Activated CD8-positive, alpha-beta T cell treated with anti-CD3 and anti-CD28 coated beads for 36 hours (primary cell): ENCODE measurements around the gene GHRH. TPM values are rescaled to one million over a fixed set of nuclear protein-coding genes. Genes with fewer than 3 reads are reported as not detected.

ENCODE experiments used
- ATAC-seq: fragments of 200-7000 bp; cut with Tn5 transposase; one replicate; pipeline ENCODE4 v1.10.0; 2021; ENCODE audit warnings: mild to moderate bottlenecking, moderate library complexity
- CTCF ChIA-PET: fragments of 350-600 bp; sonication (Branson Sonifier 250); formaldehyde crosslinking; loops from one replicate; lab custom pipeline; 2021; ENCODE audit warnings: antibody characterized with exemption; lab: Charles Lee
- POLR2A ChIA-PET: fragments of 350-600 bp; sonication (Branson Sonifier 250); formaldehyde crosslinking; loops from one replicate; lab custom pipeline; 2021; ENCODE audit warnings: antibody characterized with exemption; lab: Charles Lee
- DNase-seq: peaks from one replicate; pipeline ENCODE4 v3.0.0-alpha.2; 2020
- H3K27ac Mint-ChIP-seq: one replicate; pipeline ENCODE4 v1.8.0; 2021; ENCODE audit warnings: mild to moderate bottlenecking, mixed read lengths
- H3K27me3 Mint-ChIP-seq: one replicate; pipeline ENCODE4 v1.8.0; 2021; ENCODE audit warnings: mixed read lengths
- H3K36me3 Mint-ChIP-seq: one replicate; pipeline ENCODE4 v1.8.0; 2021; ENCODE audit warnings: low read depth, mixed read lengths
- H3K4me1 Mint-ChIP-seq: one replicate; pipeline ENCODE4 v1.8.0; 2021; ENCODE audit warnings: low read depth, mixed read lengths
- H3K4me3 Mint-ChIP-seq: one replicate; pipeline ENCODE4 v1.8.0; 2021; ENCODE audit warnings: mild to moderate bottlenecking, moderate library complexity, mixed read lengths
- H3K9me3 Mint-ChIP-seq: one replicate; pipeline ENCODE4 v1.8.0; 2021; ENCODE audit warnings: mixed read lengths
- intact Hi-C: fragments of 100-400 bp; cut with micrococcal nuclease; formaldehyde crosslinking; loops from one replicate; pipeline ENCODE4 v1.10.0; 2022
- total RNA-seq, 2 experiments: library from RNA; stranded (reverse); gene quantifications; one replicate each; pipeline ENCODE4 v1.2.3, GENCODE V29; 2021
- TF ChIP-seq, protein P1 (sequence below): fragments of 200-600 bp; IDR thresholded peaks from one replicate; pipeline ENCODE4 v1.8.0; 2022; ENCODE audit warnings: antibody characterized with exemption, mild to moderate bottlenecking

The GHRH gene
- total RNA-seq, 2 experiments from 2014 or later, result not detected

DNA sequence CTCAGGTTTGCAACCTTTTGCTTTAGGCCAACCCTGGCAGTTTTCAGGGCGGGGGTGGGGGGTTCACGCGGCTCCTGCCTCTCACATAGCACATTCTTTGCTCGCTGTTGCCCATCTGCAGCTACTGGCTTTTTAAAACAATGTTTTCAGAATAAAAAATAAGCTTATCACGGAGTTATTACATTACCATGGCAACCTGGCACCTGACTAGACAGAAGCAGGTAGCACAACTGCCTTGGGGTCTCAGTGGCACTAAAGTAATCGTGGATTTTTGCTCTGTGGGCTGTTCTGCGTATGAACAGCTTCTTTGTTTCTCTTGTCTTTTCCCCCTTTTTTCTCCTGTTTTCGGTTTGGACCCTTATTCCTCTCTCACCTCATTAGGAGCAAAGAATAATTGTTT, 18.8 kb upstream of the GHRH start:
- no peak overlapping the region for H3K27ac Mint-ChIP-seq
- no peak for ATAC-seq
- ChIA-PET POLR2A (interaction anchor here (1.2 kb wide), 1 partner anchor 10 kb away, joined by 3 read pairs; no protein-coding TSS in a partner anchor), CTCF (interaction anchor here (1.8 kb wide), 1 partner anchor 10 kb away, joined by 6 read pairs; no protein-coding TSS in a partner anchor)
- TF ChIP-seq, protein P1, sequence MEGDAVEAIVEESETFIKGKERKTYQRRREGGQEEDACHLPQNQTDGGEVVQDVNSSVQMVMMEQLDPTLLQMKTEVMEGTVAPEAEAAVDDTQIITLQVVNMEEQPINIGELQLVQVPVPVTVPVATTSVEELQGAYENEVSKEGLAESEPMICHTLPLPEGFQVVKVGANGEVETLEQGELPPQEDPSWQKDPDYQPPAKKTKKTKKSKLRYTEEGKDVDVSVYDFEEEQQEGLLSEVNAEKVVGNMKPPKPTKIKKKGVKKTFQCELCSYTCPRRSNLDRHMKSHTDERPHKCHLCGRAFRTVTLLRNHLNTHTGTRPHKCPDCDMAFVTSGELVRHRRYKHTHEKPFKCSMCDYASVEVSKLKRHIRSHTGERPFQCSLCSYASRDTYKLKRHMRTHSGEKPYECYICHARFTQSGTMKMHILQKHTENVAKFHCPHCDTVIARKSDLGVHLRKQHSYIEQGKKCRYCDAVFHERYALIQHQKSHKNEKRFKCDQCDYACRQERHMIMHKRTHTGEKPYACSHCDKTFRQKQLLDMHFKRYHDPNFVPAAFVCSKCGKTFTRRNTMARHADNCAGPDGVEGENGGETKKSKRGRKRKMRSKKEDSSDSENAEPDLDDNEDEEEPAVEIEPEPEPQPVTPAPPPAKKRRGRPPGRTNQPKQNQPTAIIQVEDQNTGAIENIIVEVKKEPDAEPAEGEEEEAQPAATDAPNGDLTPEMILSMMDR, result no peak
- intact Hi-C loops, result no loop called here
- H3K36me3 Mint-ChIP-seq, result no peaks in the 10 kb centered on the region
- peaks cover 5% of the 10 kb centered on the region for H3K4me1 Mint-ChIP-seq
- H3K27me3 Mint-ChIP-seq, result peaks cover 3% of the 10 kb centered on the region
- H3K9me3 Mint-ChIP-seq, result no peaks in the 10 kb centered on the region
- no peak overlapping the region for H3K4me3 Mint-ChIP-seq
- DNase-seq, result no peak

DNA sequence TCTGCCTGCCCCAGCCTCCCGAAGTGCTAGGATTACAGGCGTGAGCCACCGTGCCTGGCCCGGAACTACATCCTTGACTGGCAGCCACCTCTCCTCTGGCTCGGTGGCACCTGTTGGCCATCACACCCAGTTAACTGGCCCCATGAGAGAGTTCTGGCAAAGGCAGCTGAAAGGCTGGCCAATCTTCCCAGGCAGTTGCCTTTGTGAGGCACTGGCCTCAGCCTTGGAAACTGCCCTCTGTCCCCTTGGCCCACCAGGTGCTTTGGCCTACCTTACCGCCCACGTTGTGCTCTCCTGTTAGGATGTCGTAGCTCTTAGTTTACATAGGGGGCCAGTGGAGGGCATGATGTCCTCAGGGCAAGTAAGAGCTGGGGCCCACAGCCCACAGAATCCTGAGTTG, 18.2 kb upstream of the GHRH start:
- no peak for DNase-seq
- no peak overlapping the region for H3K4me3 Mint-ChIP-seq
- ChIA-PET POLR2A (interaction anchor here (1.2 kb wide), 1 partner anchor 9 kb away, joined by 3 read pairs; no protein-coding TSS in a partner anchor), CTCF (interaction anchor here (1.1 to 1.8 kb wide), 2 partner anchors 9 to 11 kb away, joined by 3 to 6 read pairs; no protein-coding TSS in a partner anchor)
- peaks cover 5% of the 10 kb centered on the region for H3K4me1 Mint-ChIP-seq
- H3K27me3 Mint-ChIP-seq, result peaks cover 2% of the 10 kb centered on the region
- no peaks in the 10 kb centered on the region for H3K36me3 Mint-ChIP-seq
- H3K27ac Mint-ChIP-seq, result no peak overlapping the region
- H3K9me3 Mint-ChIP-seq, result no peaks in the 10 kb centered on the region
- intact Hi-C loops, result no loop called here
- TF ChIP-seq, protein P1, result no peak
- no peak for ATAC-seq

DNA sequence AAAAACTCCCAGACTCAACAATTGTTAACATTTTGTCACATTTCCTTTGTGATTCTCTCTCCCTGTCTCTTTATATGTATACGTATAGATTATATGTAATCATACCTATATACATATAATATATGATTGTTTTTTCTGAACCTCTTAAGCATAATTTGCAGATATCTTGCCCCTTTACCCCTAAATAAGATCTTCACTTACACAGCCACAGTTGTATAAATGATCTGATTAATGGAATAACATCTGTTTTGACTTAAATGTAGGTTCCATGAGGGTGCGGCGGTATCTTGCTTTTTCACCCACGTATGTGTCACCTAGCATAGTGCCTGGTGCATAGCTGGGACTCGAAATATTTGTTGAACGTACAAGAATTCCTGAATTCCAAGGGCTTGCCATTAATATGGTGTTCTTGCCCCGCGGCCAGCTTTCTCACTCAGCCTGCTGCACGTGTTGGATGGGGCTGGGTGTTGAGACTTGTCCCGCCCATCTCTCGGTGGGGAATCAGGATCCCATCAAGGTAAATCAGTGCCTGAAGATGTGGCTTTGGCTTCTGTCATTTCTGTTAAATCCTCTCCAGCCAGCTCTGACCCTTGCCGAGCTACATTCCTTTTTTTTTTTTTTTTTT, 17.5 kb upstream of the GHRH start:
- ChIA-PET CTCF (interaction anchor here (1.1 to 1.8 kb wide), 2 partner anchors 9 to 10 kb away, joined by 3 to 6 read pairs; no protein-coding TSS in a partner anchor), POLR2A (no interaction called here)
- Mint-ChIP-seq H3K9me3 (no peaks in the 10 kb centered on the region), H3K27me3 (peaks cover 1% of the 10 kb centered on the region), H3K27ac (no peak overlapping the region), H3K4me3 (no peak overlapping the region), H3K4me1 (peaks cover 5% of the 10 kb centered on the region), H3K36me3 (no peaks in the 10 kb centered on the region)
- DNase-seq, result no peak
- no peak for ATAC-seq
- TF ChIP-seq, protein P1, result no peak
- intact Hi-C loops, result no loop called here

DNA sequence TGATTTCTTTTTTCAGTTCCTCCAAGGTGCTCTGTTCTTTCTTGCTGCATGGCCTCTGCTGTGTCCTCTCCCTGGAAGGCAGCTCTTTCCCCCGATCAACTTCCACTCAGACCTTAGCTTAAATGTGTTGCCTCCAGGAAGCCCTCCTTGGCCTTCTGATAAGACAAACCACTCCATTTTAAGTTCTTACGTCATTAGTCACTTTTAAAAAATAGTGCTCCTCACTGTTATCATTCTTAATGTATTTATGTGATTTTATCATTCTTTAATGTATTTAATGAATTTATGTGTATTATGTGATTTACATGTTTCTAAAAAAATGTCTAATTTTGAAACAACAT, 15.6 kb upstream of the GHRH start:
- intact Hi-C loops, result no loop called here
- Mint-ChIP-seq H3K27ac (no peak overlapping the region), H3K27me3 (peaks cover 1% of the 10 kb centered on the region), H3K9me3 (no peaks in the 10 kb centered on the region), H3K4me3 (no peak overlapping the region), H3K4me1 (peaks cover 5% of the 10 kb centered on the region), H3K36me3 (no peaks in the 10 kb centered on the region)
- TF ChIP-seq, protein P1, result no peak
- no peak for ATAC-seq
- POLR2A ChIA-PET, result interaction anchor here (0.9 to 1.6 kb wide), 2 partner anchors 9 to 12 kb away, joined by 3 to 8 read pairs; partner anchors contain the start of gene MANBAL
- CTCF ChIA-PET, result interaction anchor here (1.1 to 2.3 kb wide), 5 partner anchors 8 to 107 kb away, joined by 3 to 12 read pairs (median 4); partner anchors contain the start of gene MANBAL
- DNase-seq, result no peak
